Endothelial cell of umbilical vein (primary cell): Measurements from ENCODE around the gene CACHD1. TPM values are rescaled to one million over a fixed set of nuclear protein-coding genes. Genes with fewer than 3 reads are reported as not detected.

Source experiments
- BruUV-seq: library from RNA; stranded (reverse); fragments of 400-500 nt; replicated peaks from 2 replicates; lab custom pipeline; 2021; lab: Mats Ljungman, UMichigan
- CTCF ChIA-PET: fragments of 300-600, 350-600 bp; sonication (Branson Sonifier 250); formaldehyde crosslinking; loops from one replicate; lab custom pipeline; 2021; ENCODE audit warnings: antibody characterized with exemption, inconsistent platforms; lab: Charles Lee
- POLR2A ChIA-PET: fragments of 300-600, 350-600 bp; sonication (Branson Sonifier 250); formaldehyde crosslinking; loops from one replicate; lab custom pipeline; 2021; ENCODE audit warnings: antibody characterized with exemption, inconsistent platforms; lab: Charles Lee
- DNase-seq: peaks from one replicate; pipeline ENCODE4 v3.0.0-alpha.2; 2011; ENCODE audit warnings: low read depth, low spot score
- FAIRE-seq: peaks from 2 replicates; lab custom pipeline; 2011; peaks lifted over from hg19 to GRCh38; lab: Jason Lieb, UNC
- H2AFZ ChIP-seq: 2 replicates; pipeline ENCODE4 v1.6.0; 2012; ENCODE audit warnings: low read depth, low read length, control low read depth, inconsistent platforms
- H3K27ac ChIP-seq: 2 replicates; pipeline ENCODE4 v1.5.1; 2011; ENCODE audit warnings: low read depth, mild to moderate bottlenecking, control low read depth, low read length, moderate library complexity; ENCODE audit not compliant: insufficient read depth
- H3K27me3 ChIP-seq, 2 experiments: 2 replicates each; pipeline versions ENCODE4 v1.6.0 to v1.6.1; 2011; ENCODE audit warnings: low read length in 2 of 2, mixed read lengths in 1 of 2; ENCODE audit not compliant: control insufficient read depth in 2 of 2, insufficient read depth in 2 of 2
- H3K36me3 ChIP-seq, 2 experiments: 2 replicates in 1 of 2; 3 replicates in 1 of 2; pipeline ENCODE4 v1.5.1; 2011; ENCODE audit warnings: low read length in 2 of 2, mild to moderate bottlenecking in 1 of 2, moderate library complexity in 1 of 2; ENCODE audit not compliant: control insufficient read depth in 2 of 2, insufficient read depth in 2 of 2; ENCODE audit errors: extremely low read depth in 1 of 2
- H3K4me1 ChIP-seq: 3 replicates; pipeline ENCODE4 v1.5.1; 2011; ENCODE audit warnings: mild to moderate bottlenecking, low read length; ENCODE audit not compliant: control insufficient read depth, insufficient read depth; ENCODE audit errors: extremely low read depth
- H3K4me2 ChIP-seq: 2 replicates; pipeline ENCODE4 v1.6.1; 2011; ENCODE audit warnings: low read length, control low read depth, mixed read lengths; ENCODE audit not compliant: insufficient read depth
- H3K4me3 ChIP-seq, 3 experiments: fragments of 200-600 bp in 1 of 3; sonication (generic), shearing (Covaris generic) in 1 of 3; replicated peaks in 1 of 3; 2 replicates each; pipeline ENCODE4 v1.5.1; 2011 to 2016; ENCODE audit warnings: control low read depth in 3 of 3, low read length in 3 of 3, mild to moderate bottlenecking in 2 of 3, inconsistent platforms in 1 of 3, low read depth in 1 of 3, moderate library complexity in 1 of 3; ENCODE audit not compliant: insufficient read depth in 1 of 3
- H3K79me2 ChIP-seq: 2 replicates; pipeline ENCODE4 v1.6.0; 2012; ENCODE audit warnings: low read length, inconsistent platforms; ENCODE audit not compliant: control insufficient read depth, insufficient read depth
- H3K9ac ChIP-seq: replicated peaks from 2 replicates; pipeline ENCODE3; 2011; ENCODE audit warnings: low read length, control low read depth; ENCODE audit not compliant: insufficient read depth; ENCODE audit errors: extremely low read depth
- H3K9me1 ChIP-seq: replicated peaks from 3 replicates; pipeline ENCODE4 v1.6.0; 2011; ENCODE audit warnings: mild to moderate bottlenecking, low read length; ENCODE audit not compliant: control insufficient read depth, insufficient read depth; ENCODE audit errors: extremely low read depth
- H3K9me3 ChIP-seq: replicated peaks from 2 replicates; pipeline ENCODE4 v1.5.1; 2012; ENCODE audit warnings: low read length, inconsistent platforms; ENCODE audit not compliant: control insufficient read depth, insufficient read depth
- H4K20me1 ChIP-seq: replicated peaks from 2 replicates; pipeline ENCODE3; 2011; ENCODE audit warnings: mild to moderate bottlenecking, low read length; ENCODE audit not compliant: control insufficient read depth, insufficient read depth; ENCODE audit errors: extremely low read depth
- EZH2 ChIP-seq: IDR thresholded peaks from 2 replicates; pipeline ENCODE4 v1.6.1; 2012; ENCODE audit warnings: borderline replicate concordance, low read depth, mild to moderate bottlenecking, moderate library complexity, low read length, inconsistent platforms; ENCODE audit not compliant: severe bottlenecking
- FOS ChIP-seq: IDR thresholded peaks from 2 replicates; pipeline ENCODE4 v1.6.1; 2011; ENCODE audit warnings: mild to moderate bottlenecking, low read length, moderate library complexity, borderline replicate concordance; ENCODE audit not compliant: insufficient read depth
- GATA2 ChIP-seq: IDR thresholded peaks from 2 replicates; pipeline ENCODE4 v1.7.0; 2011; ENCODE audit warnings: low read depth, mild to moderate bottlenecking, moderate library complexity, mixed read lengths, low read length; ENCODE audit not compliant: insufficient read length, insufficient read depth
- JUN ChIP-seq: IDR thresholded peaks from 2 replicates; pipeline ENCODE4 v1.6.1; 2011; ENCODE audit warnings: borderline replicate concordance, low read depth; ENCODE audit not compliant: insufficient read length, insufficient read depth
- MYC ChIP-seq: IDR thresholded peaks from one replicate; pipeline ENCODE4 v1.6.1; 2011; ENCODE audit warnings: mild to moderate bottlenecking, low read depth, low read length
- POLR2A ChIP-seq: IDR thresholded peaks from 2 replicates; pipeline ENCODE4 v1.6.1; 2012; ENCODE audit warnings: low read depth, mild to moderate bottlenecking, control low read depth, low read length
- POLR2AphosphoS5 ChIP-seq: IDR thresholded peaks from 2 replicates; pipeline ENCODE4 v1.6.1; 2012; ENCODE audit warnings: low read depth, mild to moderate bottlenecking, control low read depth, low read length, moderate library complexity; ENCODE audit not compliant: insufficient read depth
- dilution Hi-C: fragments of 300-500 bp; cut with MboI; formaldehyde crosslinking; loops from one replicate; pipeline ENCODE4 v1.15.0; 2019; ENCODE audit warnings: low sequenced_read_pairs; ENCODE audit not compliant: extremely low pct_ligation_motif_present
- intact Hi-C: fragments of 100-400 bp; cut with micrococcal nuclease; formaldehyde crosslinking; loops from one replicate; pipeline ENCODE4 v1.10.0; 2022
- polyA plus RNA-seq, 4 experiments: library from polyadenylated mRNA; depleted of rRNA in 3 of 4; stranded (reverse) in 3 of 4; unstranded in 1 of 4; fragments of >200 nt; gene quantifications; 2 replicates each; pipeline versions ENCODE4 v1.2.1 to v1.2.3, GENCODE V29; 2011 to 2012; ENCODE audit warnings: missing spikeins in 1 of 4
- total RNA-seq: library from RNA; stranded (reverse); gene quantifications from 2 replicates; pipeline ENCODE4 v1.2.3, GENCODE V29; 2021
- TF ChIP-seq, protein P1 (sequence below), 2 donors: IDR thresholded peaks; 1 replicate in 1 of 2; 2 replicates in 1 of 2; pipeline ENCODE4 v1.5.1; 2011; ENCODE audit warnings: low read length in 2 of 2, mild to moderate bottlenecking in 2 of 2, moderate library complexity in 2 of 2, control low read depth in 1 of 2, inconsistent platforms in 1 of 2, low read depth in 1 of 2; ENCODE audit not compliant: insufficient read depth in 1 of 2; ENCODE audit errors: extremely low read depth in 1 of 2
- TF ChIP-seq, protein P2 (sequence below): IDR thresholded peaks from 2 replicates; pipeline ENCODE4 v1.6.1; 2011; ENCODE audit not compliant: insufficient read depth, insufficient read length

Gene CACHD1
- total and polyA plus RNA-seq, 2 donors (not counting 3 experiments of a cell fraction or from before 2014, with no cell fraction given), result 3.6 to 9.3 TPM

DNA sequence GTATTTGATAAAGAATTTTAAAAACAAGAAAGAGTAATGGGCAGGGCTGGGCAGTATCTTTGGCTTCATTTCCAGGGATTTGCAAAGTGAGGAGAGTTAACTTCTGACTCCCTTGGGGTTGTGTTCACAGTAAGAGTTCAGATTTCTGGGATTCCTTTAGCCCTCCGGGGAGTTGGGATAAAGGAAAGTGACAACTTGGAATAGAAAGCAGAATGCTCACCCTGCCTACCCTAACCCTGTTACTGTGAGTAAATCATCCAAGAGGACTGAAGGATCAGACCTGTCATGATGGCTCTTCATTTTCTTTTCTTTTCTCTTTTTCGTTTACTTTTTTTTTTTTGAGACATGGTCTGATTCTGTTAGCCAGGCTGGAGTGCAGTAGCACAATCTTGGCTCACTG lies 76.1 kb downstream of the CACHD1 start:
- H3K9me1 ChIP-seq, result no peaks in the 10 kb centered on the region
- no peaks in the 10 kb centered on the region for H3K36me3 ChIP-seq
- no peaks in the 10 kb centered on the region for H4K20me1 ChIP-seq
- H3K4me3 ChIP-seq, result no peak overlapping the region
- ChIA-PET POLR2A (no interaction called here), CTCF (no interaction called here)
- no peaks in the 10 kb centered on the region for H3K27me3 ChIP-seq
- no peaks in the 10 kb centered on the region for H3K9me3 ChIP-seq
- intact Hi-C loops (no loop called here), dilution Hi-C loops (no loop called here)
- H2AFZ ChIP-seq, result no peak overlapping the region
- no peak overlapping the region for H3K4me2 ChIP-seq
- H3K79me2 ChIP-seq, result no peaks in the 10 kb centered on the region
- BruUV-seq, result no TSS peak
- peaks cover 3% of the 10 kb centered on the region for H3K4me1 ChIP-seq
- no peak overlapping the region for H3K27ac ChIP-seq
- no peak for DNase-seq
- H3K9ac ChIP-seq, result no peak overlapping the region
- no peak for FAIRE-seq
- TF ChIP-seq, protein P1, sequence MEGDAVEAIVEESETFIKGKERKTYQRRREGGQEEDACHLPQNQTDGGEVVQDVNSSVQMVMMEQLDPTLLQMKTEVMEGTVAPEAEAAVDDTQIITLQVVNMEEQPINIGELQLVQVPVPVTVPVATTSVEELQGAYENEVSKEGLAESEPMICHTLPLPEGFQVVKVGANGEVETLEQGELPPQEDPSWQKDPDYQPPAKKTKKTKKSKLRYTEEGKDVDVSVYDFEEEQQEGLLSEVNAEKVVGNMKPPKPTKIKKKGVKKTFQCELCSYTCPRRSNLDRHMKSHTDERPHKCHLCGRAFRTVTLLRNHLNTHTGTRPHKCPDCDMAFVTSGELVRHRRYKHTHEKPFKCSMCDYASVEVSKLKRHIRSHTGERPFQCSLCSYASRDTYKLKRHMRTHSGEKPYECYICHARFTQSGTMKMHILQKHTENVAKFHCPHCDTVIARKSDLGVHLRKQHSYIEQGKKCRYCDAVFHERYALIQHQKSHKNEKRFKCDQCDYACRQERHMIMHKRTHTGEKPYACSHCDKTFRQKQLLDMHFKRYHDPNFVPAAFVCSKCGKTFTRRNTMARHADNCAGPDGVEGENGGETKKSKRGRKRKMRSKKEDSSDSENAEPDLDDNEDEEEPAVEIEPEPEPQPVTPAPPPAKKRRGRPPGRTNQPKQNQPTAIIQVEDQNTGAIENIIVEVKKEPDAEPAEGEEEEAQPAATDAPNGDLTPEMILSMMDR (IDR thresholded peaks at IDR 0.05; ENCODE audit: extremely low read depth in 1 of 2, insufficient read depth in 1 of 2, low read depth in 1 of 2, low read length in 2 of 2), result no peak
- no peak for TF ChIP-seq GATA2
- TF ChIP-seq, protein P2, sequence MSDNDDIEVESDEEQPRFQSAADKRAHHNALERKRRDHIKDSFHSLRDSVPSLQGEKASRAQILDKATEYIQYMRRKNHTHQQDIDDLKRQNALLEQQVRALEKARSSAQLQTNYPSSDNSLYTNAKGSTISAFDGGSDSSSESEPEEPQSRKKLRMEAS, result no peak
- TF ChIP-seq FOS, result no peak
- no peak for TF ChIP-seq MYC
- no peak for TF ChIP-seq POLR2AphosphoS5
- TF ChIP-seq POLR2A, result no peak
- TF ChIP-seq JUN, result no peak
- no peak for TF ChIP-seq EZH2
